K562 (cell line): Measurements from ENCODE around the gene SDSL. TPM values are rescaled to one million over a fixed set of nuclear protein-coding genes. Genes with fewer than 3 reads are reported as not detected.

Experiments used
- ATAC-seq: fragments of 200-7000 bp; cut with Tn5 transposase; 3 replicates; pipeline ENCODE4 v1.9.1; 2020; ENCODE audit warnings: moderate library complexity
- BruUV-seq: library from RNA; stranded (reverse); fragments of 400-500 nt; replicated peaks from 2 replicates; lab custom pipeline; 2021; lab: Mats Ljungman, UMichigan
- CTCF ChIA-PET: fragments of 300-600 bp; formaldehyde crosslinking; extraction: SDS; loops from one replicate; lab custom pipeline; 2021; ENCODE audit warnings: low intra/inter-chr PET ratio; lab: Yijun Ruan, JAX
- POLR2A ChIA-PET: fragments of 300-600, 350-650 bp; sonication (Branson Sonifier 250); formaldehyde crosslinking; extraction: SDS; loops from one replicate; lab custom pipeline; 2021; ENCODE audit warnings: antibody characterized with exemption, inconsistent platforms; lab: Yijun Ruan, JAX
- DNase-seq, 4 experiments: peaks; one replicate each; pipeline versions ENCODE4 v3.0.0 to v3.0.0-alpha.2; 2011 to 2018; ENCODE audit warnings: low spot score in 3 of 4, mixed read lengths in 3 of 4; ENCODE audit errors: extremely low read depth in 1 of 4
- FAIRE-seq: peaks from 2 replicates; lab custom pipeline; 2011; peaks lifted over from hg19 to GRCh38; lab: Jason Lieb, UNC
- H2AFZ ChIP-seq: 2 replicates; pipeline ENCODE4 v1.6.0; 2011; ENCODE audit warnings: low read depth, low read length, control low read depth, inconsistent platforms
- H3K27ac ChIP-seq: fragments of 200-600 bp; 3 replicates; pipeline ENCODE4 v1.8.0; 2011; ENCODE audit warnings: low read depth, mild to moderate bottlenecking, control low read depth, inconsistent platforms, low read length, moderate library complexity, mixed read lengths; ENCODE audit errors: extremely low read depth
- H3K27me3 ChIP-seq, 2 experiments: fragments of 300-600 bp in 1 of 2; 2 replicates in 1 of 2; 3 replicates in 1 of 2; pipeline versions ENCODE4 v1.6.0 to v1.8.0; 2011; ENCODE audit warnings: inconsistent platforms in 2 of 2, low read length in 2 of 2, mild to moderate bottlenecking in 1 of 2, mixed read lengths in 1 of 2, moderate library complexity in 1 of 2; ENCODE audit not compliant: control insufficient read depth in 2 of 2, insufficient read depth in 2 of 2
- H3K36me3 ChIP-seq: fragments of 300-600 bp; 3 replicates; pipeline ENCODE4 v1.8.0; 2011; ENCODE audit warnings: mild to moderate bottlenecking, low read length, inconsistent platforms; ENCODE audit not compliant: control insufficient read depth, insufficient read depth
- H3K4me1 ChIP-seq, 2 experiments: fragments of 200-600 bp in 1 of 2; replicated peaks in 1 of 2; 2 replicates in 1 of 2; 3 replicates in 1 of 2; pipeline versions ENCODE4 v1.5.1 to v1.8.0; 2011; ENCODE audit warnings: inconsistent platforms in 2 of 2, low read length in 2 of 2, mild to moderate bottlenecking in 1 of 2, mixed read lengths in 1 of 2, moderate library complexity in 1 of 2; ENCODE audit not compliant: control insufficient read depth in 2 of 2, insufficient read depth in 2 of 2
- H3K4me2 ChIP-seq: 2 replicates; pipeline ENCODE4 v1.6.1; 2011; ENCODE audit warnings: low read length, control low read depth, inconsistent platforms, mixed read lengths; ENCODE audit not compliant: insufficient read depth
- H3K4me3 ChIP-seq: fragments of 200-600 bp; sonication (generic), shearing (Covaris generic); 2 replicates; pipeline ENCODE4 v1.5.1; 2016; ENCODE audit warnings: control low read depth, inconsistent platforms
- H3K79me2 ChIP-seq: fragments of 200-600 bp; 3 replicates; pipeline ENCODE4 v1.8.0; 2011; ENCODE audit warnings: low read length, inconsistent platforms; ENCODE audit not compliant: control insufficient read depth, insufficient read depth
- H3K9ac ChIP-seq, 2 experiments: 2 replicates each; pipeline versions ENCODE4 v1.6.0 to v1.6.1; 2011; ENCODE audit warnings: low read depth in 2 of 2, low read length in 2 of 2, control low read depth in 1 of 2, inconsistent platforms in 1 of 2, mild to moderate bottlenecking in 1 of 2, mixed read lengths in 1 of 2; ENCODE audit not compliant: insufficient read depth in 1 of 2
- H3K9me1 ChIP-seq: one replicate; pipeline ENCODE4 v1.6.0; 2011; ENCODE audit warnings: inconsistent platforms, mild to moderate bottlenecking, low read length, moderate library complexity; ENCODE audit not compliant: control insufficient read depth, insufficient read depth
- H3K9me3 ChIP-seq: replicated peaks from 2 replicates; pipeline ENCODE4 v1.5.1; 2011; ENCODE audit warnings: low read depth, low read length, inconsistent platforms; ENCODE audit not compliant: control insufficient read depth, insufficient read depth
- H4K20me1 ChIP-seq: replicated peaks from 2 replicates; pipeline ENCODE4 v1.6.1; 2011; ENCODE audit warnings: low read length, inconsistent platforms, mixed read lengths; ENCODE audit not compliant: control insufficient read depth, insufficient read depth
- ARID3A ChIP-seq: IDR thresholded peaks from 2 replicates; pipeline ENCODE4 v1.6.1; 2012; ENCODE audit warnings: low read depth, low read length, improper control_type of control experiment, borderline replicate concordance
- CAMTA2 ChIP-seq: fragments of 250-450 bp; sonication (Bioruptor Pico); conservative IDR thresholded peaks from 2 replicates; pipeline ENCODE4 v1.5.1; 2022
- CREB1 ChIP-seq, 2 experiments: sonication (generic) in 1 of 2; formaldehyde crosslinking in 1 of 2; IDR thresholded peaks; 2 replicates each; pipeline versions ENCODE4 v1.6.1 to v1.8.0; 2012 to 2022; ENCODE audit warnings: inconsistent platforms in 1 of 2, mild to moderate bottlenecking in 1 of 2, missing genetic modification reagents in 1 of 2, moderate library complexity in 1 of 2
- CTCF ChIP-seq, 3 experiments: IDR thresholded peaks in 2 of 3; conservative IDR thresholded peaks in 1 of 3; 2 replicates each; pipeline ENCODE4 v1.5.1; 2011 to 2012; ENCODE audit warnings: low read length in 3 of 3, mild to moderate bottlenecking in 3 of 3, control low read depth in 2 of 3, improper control_type of control experiment in 1 of 3, inconsistent platforms in 1 of 3, low read depth in 1 of 3, mixed read lengths in 1 of 3, moderate library complexity in 1 of 3; ENCODE audit not compliant: insufficient read depth in 2 of 3
- E4F1 ChIP-seq: fragments of 250-450 bp; sonication (Bioruptor Pico); IDR thresholded peaks from 2 replicates; pipeline ENCODE4 v1.5.0; 2021; ENCODE audit warnings: mild to moderate bottlenecking, borderline replicate concordance
- GMEB1 ChIP-seq: fragments of 250-450 bp; sonication (Bioruptor Pico); IDR thresholded peaks from 2 replicates; pipeline ENCODE4 v1.4.0; 2020; ENCODE audit warnings: mild to moderate bottlenecking
- GTF2F1 ChIP-seq: IDR thresholded peaks from 2 replicates; pipeline ENCODE4 v1.6.1; 2011; ENCODE audit warnings: low read depth, low read length, improper control_type of control experiment
- THAP7 ChIP-seq: fragments of 250-450 bp; sonication (Bioruptor Pico); IDR thresholded peaks from 2 replicates; pipeline ENCODE4 v1.5.0; 2021
- ZNF354B ChIP-seq: fragments of 250-450 bp; sonication (Bioruptor Pico); IDR thresholded peaks from 2 replicates; pipeline ENCODE4 v1.4.0; 2020
- ZNF444 ChIP-seq: fragments of 250-450 bp; sonication (Bioruptor Pico); IDR thresholded peaks from 2 replicates; pipeline ENCODE4 v1.4.0; 2020; ENCODE audit warnings: mild to moderate bottlenecking, moderate library complexity
- ZNF507 ChIP-seq: conservative IDR thresholded peaks from 2 replicates; pipeline ENCODE4 v1.6.1; 2017; ENCODE audit warnings: missing genetic modification characterization, missing compliant biosample characterization
- ZNF655 ChIP-seq: fragments of 250-450 bp; sonication (Bioruptor Pico); IDR thresholded peaks from 2 replicates; pipeline ENCODE4 v1.5.0; 2021
- WGBS: fragments of 100-300 bp; shearing (Covaris generic); methylation state at CpG from one replicate; pipeline ENCODE4 v1.1.6; 2016; ENCODE audit warnings: low coverage, mixed read lengths; ENCODE audit not compliant: insufficient coverage; ENCODE audit errors: missing lambda C conversion rate; 5-methylcytosine and 5-hydroxymethylcytosine counted together
- in situ Hi-C: fragments of 300-500 bp; cut with MboI; formaldehyde crosslinking; loops from 4 replicates; pipeline ENCODE4 v1.15.0; 2018; ENCODE audit warnings: inconsistent platforms, mixed read lengths
- intact Hi-C: fragments of 100-400 bp; cut with micrococcal nuclease; formaldehyde crosslinking; loops from 2 replicates; pipeline ENCODE4 v1.14.2; 2022
- polyA plus RNA-seq, 8 experiments: library from polyadenylated mRNA; depleted of rRNA in 4 of 8; stranded (reverse) in 5 of 8; unstranded in 3 of 8; fragments of >200 nt; fragmentation: Nextera tagmentation in 2 of 8; fragmentation: Illumina TruSeq in 1 of 8; extraction: Ambion mirVana in 2 of 8; extraction: Trizol in 1 of 8; gene quantifications; 2 replicates each; pipeline versions ENCODE4 v1.2.1 to v1.2.3, GENCODE V29; 2011 to 2014; ENCODE audit warnings: inconsistent platforms in 1 of 8, missing spikeins in 1 of 8
- total RNA-seq, 7 experiments: library from RNA; depleted of rRNA in 6 of 7; stranded (reverse); fragments of >200 nt in 6 of 7; fragmentation: Illumina TruSeq in 2 of 7; extraction: Trizol in 2 of 7; gene quantifications; 2 replicates each; pipeline versions ENCODE4 v1.2.1 to v1.2.3, GENCODE V29; 2011 to 2021; ENCODE audit warnings: low replicate concordance in 1 of 7

Gene SDSL
- total and polyA plus RNA-seq, 9 of the 15 experiments (the other 6 are each of a cell fraction or from before 2014, with no cell fraction given): 0.31 to 11.0 (median 7.4) TPM

GRCh38 chr12:113392520-113392919, 29.7 kb upstream of the SDSL start:
- POLR2A ChIA-PET: interaction anchor here (0.7 to 1.1 kb wide), 7 partner anchors 8 to 58 kb away, joined by 3 to 11 read pairs (median 3); partner anchors contain the start of gene SLC8B1
- in situ Hi-C loops: no loop called here
- ATAC-seq: no peak
- TF ChIP-seq GMEB1 (CRISPR knock-in tag) (no peak), ZNF444 (CRISPR knock-in tag) (no peak), CAMTA2 (no peak), ZNF507 (no peak), ZNF354B (CRISPR knock-in tag) (no peak), ARID3A (no peak), CTCF (IDR thresholded peaks at IDR 0.05 in 2 of 3, conservative IDR thresholded peaks at IDR 0.05 in 1 of 3; ENCODE audit: insufficient read depth in 2 of 3, low read depth in 1 of 3, low read length in 3 of 3) (no peak), CREB1 (IDR thresholded peaks at IDR 0.05) (no peak), CREB1 (CRISPR knock-in tag; IDR thresholded peaks at IDR 0.05) (no peak), E4F1 (CRISPR knock-in tag) (no peak), ZNF655 (CRISPR knock-in tag) (no peak), GTF2F1 (no peak), THAP7 (CRISPR knock-in tag) (no peak)

More at GRCh38 chr12:113392520-113392919, 29.7 kb upstream of the SDSL start:
- no peak for DNase-seq
- Histone ChIP-seq H3K9me1 (no peaks in the 10 kb centered on the region), H3K4me2 (no peak overlapping the region), H3K27me3 (no peaks in the 10 kb centered on the region), H3K27ac (no peak overlapping the region), H3K4me3 (no peak overlapping the region), H3K36me3 (peaks cover 22% of the 10 kb centered on the region; the same call in 1 of the 3 replicates), H3K79me2 (no peaks in the 10 kb centered on the region), H2AFZ (no peak overlapping the region), H3K4me1 (peaks cover 0 to 11% of the 10 kb centered on the region in 2 experiments; a peak in 2 of 5 replicates), H3K9ac (no peak overlapping the region), H3K9me3 (no peaks in the 10 kb centered on the region), H4K20me1 (no peaks in the 10 kb centered on the region)
- CTCF ChIA-PET: no interaction called here
- WGBS: 56% methylated on average over 7 of the region's 7 CpGs
- intact Hi-C loops: no loop called here
- BruUV-seq: no TSS peak
- no peak for FAIRE-seq
